A549 (cell line): ENCODE data around the gene AMOTL1.

Experiments
- BCL3 ChIP-seq: fragments of >200 bp; sonication (Bioruptor Twin); formaldehyde crosslinking; IDR thresholded peaks from 3 replicates; pipeline ENCODE4 v1.6.1; 2016
- CEBPB ChIP-seq, 2 experiments: fragments of >200 bp in 1 of 2; sonication (Bioruptor Twin) in 1 of 2; formaldehyde crosslinking in 1 of 2; IDR thresholded peaks; 2 replicates each; pipeline ENCODE4 v1.6.1; 2012 to 2016
- CTCF ChIP-seq: fragments of >200 bp; sonication (Bioruptor Twin); formaldehyde crosslinking; IDR thresholded peaks from 3 replicates; pipeline ENCODE4 v1.5.1; 2016
- EHMT2 ChIP-seq: fragments of 200-600 bp; sonication (generic); IDR thresholded peaks from 2 replicates; pipeline ENCODE4 v1.6.1; 2016; ENCODE audit warnings: antibody characterized with exemption, low read depth, mild to moderate bottlenecking, moderate library complexity
- EP300 ChIP-seq, 2 experiments: fragments of >200 bp; sonication (Bioruptor Twin); formaldehyde crosslinking; IDR thresholded peaks; 2 replicates in 1 of 2; 3 replicates in 1 of 2; pipeline ENCODE4 v1.6.1; 2016 to 2017
- GATA3 ChIP-seq: IDR thresholded peaks from 2 replicates; pipeline ENCODE4 v1.6.1; 2012; ENCODE audit warnings: borderline replicate concordance
- HDAC2 ChIP-seq: fragments of 200-600 bp; sonication (generic); IDR thresholded peaks from 2 replicates; pipeline ENCODE4 v1.6.1; 2016
- NFE2L2 ChIP-seq: fragments of 150-350 bp; conservative IDR thresholded peaks from 2 replicates; pipeline ENCODE4 v1.6.1; 2014; ENCODE audit warnings: low read length
- NR3C1 ChIP-seq: fragments of >200 bp; sonication (Bioruptor Twin); formaldehyde crosslinking; IDR thresholded peaks from 3 replicates; pipeline ENCODE4 v1.6.1; 2017
- POLR2A ChIP-seq: IDR thresholded peaks from 2 replicates; pipeline ENCODE4 v1.6.1; 2012; ENCODE audit warnings: mild to moderate bottlenecking, low read length
- RCOR1 ChIP-seq: fragments of 150-350 bp; IDR thresholded peaks from 2 replicates; pipeline ENCODE4 v1.6.1; 2014; ENCODE audit warnings: antibody characterized with exemption, low read length, low read depth
- SMC3 ChIP-seq: fragments of >200 bp; sonication (Bioruptor Twin); formaldehyde crosslinking; IDR thresholded peaks from 3 replicates; pipeline ENCODE4 v1.6.1; 2018; ENCODE audit warnings: inconsistent platforms

GRCh38 chr11:94844031-94844430 is 75.9 kb downstream of the AMOTL1 start:
- TF ChIP-seq EP300 (IDR thresholded peaks at IDR 0.05) (no peak), CTCF (no peak), EHMT2 (no peak), SMC3 (no peak), BCL3 (no peak), GATA3 (no peak), CEBPB (IDR thresholded peaks at IDR 0.05) (no peak), RCOR1 (no peak), POLR2A (no peak), HDAC2 (no peak), NR3C1 (no peak), NFE2L2 (no peak)
